Caco-2 (cell line): Measurements from ENCODE around the gene TRMT10A. TPM values are rescaled to one million over a fixed set of nuclear protein-coding genes. Genes with fewer than 3 reads are reported as not detected.

ENCODE experiments used
- BruUV-seq: library from RNA; stranded (reverse); fragments of 400-500 nt; replicated peaks from 2 replicates; lab custom pipeline; 2021; lab: Mats Ljungman, UMichigan
- CTCF ChIA-PET: fragments of 300-600 bp; sonication (Branson Sonifier 250); formaldehyde crosslinking; loops from one replicate; lab custom pipeline; 2022; ENCODE audit warnings: antibody characterized with exemption; lab: Charles Lee
- POLR2A ChIA-PET: fragments of 300-600 bp; sonication (Branson Sonifier 250); formaldehyde crosslinking; loops from one replicate; lab custom pipeline; 2022; ENCODE audit warnings: antibody characterized with exemption; lab: Charles Lee
- DNase-seq, 2 experiments: peaks; one replicate each; pipeline versions ENCODE4 v3.0.0 to v3.0.0-alpha.2; 2020 to 2022
- H3K27me3 ChIP-seq: replicated peaks from 2 replicates; pipeline ENCODE4 v1.6.0; 2011; ENCODE audit warnings: low read length; ENCODE audit not compliant: control insufficient read depth, insufficient read depth
- H3K36me3 ChIP-seq: 2 replicates; pipeline ENCODE4 v1.5.1; 2011; ENCODE audit warnings: low read length; ENCODE audit not compliant: control insufficient read depth, insufficient read depth
- H3K4me1 ChIP-seq: fragments of 250-450 bp; sonication (Bioruptor Pico); 2 replicates; pipeline ENCODE4 v1.5.1; 2020; ENCODE audit warnings: mild to moderate bottlenecking
- H3K4me3 ChIP-seq: 2 replicates; pipeline ENCODE4 v1.5.1; 2011; ENCODE audit warnings: low read depth, mild to moderate bottlenecking, control low read depth, low read length
- H3K9me3 ChIP-seq: fragments of 250-450 bp; sonication (Bioruptor Pico); 2 replicates; pipeline ENCODE4 v1.5.1; 2020; ENCODE audit warnings: mild to moderate bottlenecking, moderate library complexity
- H3K27ac Mint-ChIP-seq: one replicate; pipeline ENCODE4 v1.8.0; 2022; ENCODE audit warnings: mixed read lengths; ENCODE audit not compliant: unreplicated experiment
- H3K27me3 Mint-ChIP-seq: one replicate; pipeline ENCODE4 v1.8.0; 2022; ENCODE audit warnings: mixed read lengths; ENCODE audit not compliant: insufficient read depth, unreplicated experiment
- H3K36me3 Mint-ChIP-seq: one replicate; pipeline ENCODE4 v1.8.0; 2022; ENCODE audit warnings: mild to moderate bottlenecking, mixed read lengths; ENCODE audit not compliant: insufficient read depth, unreplicated experiment
- H3K4me1 Mint-ChIP-seq: one replicate; pipeline ENCODE4 v1.8.0; 2022; ENCODE audit warnings: low read depth, mixed read lengths; ENCODE audit not compliant: unreplicated experiment
- H3K4me3 Mint-ChIP-seq: one replicate; pipeline ENCODE4 v1.8.0; 2022; ENCODE audit warnings: mild to moderate bottlenecking, moderate library complexity, mixed read lengths; ENCODE audit not compliant: unreplicated experiment
- H3K9me3 Mint-ChIP-seq: one replicate; pipeline ENCODE4 v1.8.0; 2022; ENCODE audit warnings: mixed read lengths; ENCODE audit not compliant: unreplicated experiment
- intact Hi-C: fragments of 100-400 bp; cut with micrococcal nuclease; formaldehyde crosslinking; loops from one replicate; pipeline ENCODE4 v1.10.0; 2022; ENCODE audit not compliant: unreplicated experiment
- total RNA-seq: library from RNA; stranded (reverse); gene quantifications from 2 replicates; pipeline ENCODE4 v1.2.3, GENCODE V29; 2022
- TF ChIP-seq, protein P1 (sequence below), 2 experiments: fragments of 200-600 bp in 1 of 2; IDR thresholded peaks; 1 replicate in 1 of 2; 2 replicates in 1 of 2; pipeline versions ENCODE4 v1.5.1 to v1.8.0; 2011 to 2022; ENCODE audit warnings: antibody characterized with exemption in 1 of 2, control low read depth in 1 of 2, inconsistent platforms in 1 of 2, low read depth in 1 of 2, low read length in 1 of 2, mild to moderate bottlenecking in 1 of 2, moderate library complexity in 1 of 2; ENCODE audit not compliant: insufficient read depth in 1 of 2, severe bottlenecking in 1 of 2, unreplicated experiment in 1 of 2

TRMT10A gene
- total RNA-seq, 1 experiment from 2014 or later, result 5.1 TPM

DNA sequence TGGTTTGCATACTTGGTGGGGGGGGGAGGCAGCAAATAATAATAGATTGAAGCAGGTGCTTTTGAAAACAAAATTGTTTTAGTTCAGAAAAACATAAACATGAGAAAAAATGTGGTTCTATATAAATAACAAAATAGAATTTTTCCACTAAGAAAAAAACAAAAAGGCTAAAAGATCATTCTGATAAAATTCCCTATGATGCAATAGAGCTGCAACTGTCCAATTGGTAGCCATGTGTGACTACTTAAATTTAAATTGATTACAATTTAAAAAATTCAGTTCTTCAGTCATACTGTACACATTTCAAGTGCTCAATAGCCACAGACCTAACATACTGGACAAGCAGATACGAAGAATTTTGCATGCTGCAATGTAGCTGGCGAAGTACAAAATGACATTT, 11.0 kb downstream of the TRMT10A start:
- ChIA-PET POLR2A (no interaction called here), CTCF (no interaction called here)
- TF ChIP-seq, protein P1, sequence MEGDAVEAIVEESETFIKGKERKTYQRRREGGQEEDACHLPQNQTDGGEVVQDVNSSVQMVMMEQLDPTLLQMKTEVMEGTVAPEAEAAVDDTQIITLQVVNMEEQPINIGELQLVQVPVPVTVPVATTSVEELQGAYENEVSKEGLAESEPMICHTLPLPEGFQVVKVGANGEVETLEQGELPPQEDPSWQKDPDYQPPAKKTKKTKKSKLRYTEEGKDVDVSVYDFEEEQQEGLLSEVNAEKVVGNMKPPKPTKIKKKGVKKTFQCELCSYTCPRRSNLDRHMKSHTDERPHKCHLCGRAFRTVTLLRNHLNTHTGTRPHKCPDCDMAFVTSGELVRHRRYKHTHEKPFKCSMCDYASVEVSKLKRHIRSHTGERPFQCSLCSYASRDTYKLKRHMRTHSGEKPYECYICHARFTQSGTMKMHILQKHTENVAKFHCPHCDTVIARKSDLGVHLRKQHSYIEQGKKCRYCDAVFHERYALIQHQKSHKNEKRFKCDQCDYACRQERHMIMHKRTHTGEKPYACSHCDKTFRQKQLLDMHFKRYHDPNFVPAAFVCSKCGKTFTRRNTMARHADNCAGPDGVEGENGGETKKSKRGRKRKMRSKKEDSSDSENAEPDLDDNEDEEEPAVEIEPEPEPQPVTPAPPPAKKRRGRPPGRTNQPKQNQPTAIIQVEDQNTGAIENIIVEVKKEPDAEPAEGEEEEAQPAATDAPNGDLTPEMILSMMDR (IDR thresholded peaks at IDR 0.05; ENCODE audit: insufficient read depth in 1 of 2, low read depth in 1 of 2, low read length in 1 of 2, severe bottlenecking in 1 of 2, unreplicated experiment in 1 of 2), result no peak
- Histone ChIP-seq H3K9me3 (no peaks in the 10 kb centered on the region), H3K27me3 (no peaks in the 10 kb centered on the region), H3K4me3 (no peak overlapping the region), H3K4me1 (no peaks in the 10 kb centered on the region), H3K36me3 (no peaks in the 10 kb centered on the region)
- intact Hi-C loops, result no loop called here
- Mint-ChIP-seq H3K9me3 (no peaks in the 10 kb centered on the region), H3K4me1 (no peaks in the 10 kb centered on the region), H3K27me3 (no peaks in the 10 kb centered on the region), H3K36me3 (no peaks in the 10 kb centered on the region), H3K4me3 (no peak overlapping the region), H3K27ac (no peak overlapping the region)
- DNase-seq, result no peak
- no TSS peak for BruUV-seq

DNA sequence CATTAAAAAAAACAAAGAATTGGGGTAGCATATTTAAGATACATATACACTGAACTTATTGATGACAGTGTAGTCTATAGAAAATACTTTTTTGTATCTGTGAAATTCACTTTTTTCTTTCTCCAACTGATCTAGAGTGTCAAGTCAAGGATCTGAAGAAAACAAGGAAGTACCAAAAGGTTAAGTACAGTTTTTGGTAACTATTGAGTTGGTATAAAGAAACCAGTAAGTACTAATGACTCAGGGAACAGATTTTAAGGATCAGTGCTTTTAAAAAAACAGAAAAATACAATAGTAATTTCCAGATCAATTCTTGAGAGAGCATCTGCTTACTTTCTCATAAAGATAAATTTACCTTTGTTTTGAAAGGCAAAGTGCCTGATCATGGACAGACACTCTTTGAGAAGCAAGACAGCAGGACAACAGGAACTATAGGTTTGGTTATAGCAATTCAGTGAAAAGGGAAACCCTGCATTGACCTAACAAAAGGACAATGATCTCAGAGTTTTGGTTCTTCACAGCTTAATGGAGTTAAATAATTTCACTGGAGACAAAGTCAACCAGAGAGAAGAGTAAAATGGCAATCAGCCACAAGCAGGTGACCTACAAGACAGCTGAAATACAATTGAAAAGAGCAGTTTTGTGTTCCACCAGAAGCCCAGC, 23.4 kb downstream of the TRMT10A start:
- Histone ChIP-seq H3K9me3 (no peaks in the 10 kb centered on the region), H3K36me3 (no peaks in the 10 kb centered on the region), H3K4me1 (peaks cover 4% of the 10 kb centered on the region; the same call in 1 of the 2 replicates), H3K4me3 (no peak overlapping the region), H3K27me3 (no peaks in the 10 kb centered on the region)
- BruUV-seq, result no TSS peak
- H3K36me3 Mint-ChIP-seq, result no peaks in the 10 kb centered on the region
- no peaks in the 10 kb centered on the region for H3K4me1 Mint-ChIP-seq
- DNase-seq, result no peak
- H3K9me3 Mint-ChIP-seq, result no peaks in the 10 kb centered on the region
- intact Hi-C loops, result no loop called here
- POLR2A ChIA-PET, result no interaction called here
- H3K27ac Mint-ChIP-seq, result no peak overlapping the region
- CTCF ChIA-PET, result no interaction called here
- no peaks in the 10 kb centered on the region for H3K27me3 Mint-ChIP-seq
- TF ChIP-seq, protein P1 (IDR thresholded peaks at IDR 0.05; ENCODE audit: insufficient read depth in 1 of 2, low read depth in 1 of 2, low read length in 1 of 2, severe bottlenecking in 1 of 2, unreplicated experiment in 1 of 2), result no peak
- no peak overlapping the region for H3K4me3 Mint-ChIP-seq

DNA sequence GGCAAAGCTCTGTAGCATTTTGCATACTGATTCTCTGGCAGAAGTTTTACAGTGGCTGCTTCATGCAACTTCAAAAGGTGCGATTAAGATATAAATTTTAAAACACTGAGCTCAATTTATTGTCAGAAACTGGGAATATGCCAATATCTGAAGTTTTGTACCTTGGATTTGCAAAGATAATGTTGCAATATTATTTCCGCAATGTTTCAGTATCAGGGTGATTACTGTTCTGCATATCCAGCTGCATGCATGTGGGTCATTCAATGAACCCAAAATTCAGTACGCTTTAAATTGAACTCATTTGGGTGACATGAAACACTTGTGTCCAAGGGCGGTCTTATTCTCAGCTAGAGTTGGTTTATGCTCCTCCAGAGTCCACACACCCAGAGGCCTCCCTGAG, 26.2 kb downstream of the TRMT10A start:
- DNase-seq, result no peak
- ChIA-PET POLR2A (no interaction called here), CTCF (no interaction called here)
- H3K4me3 ChIP-seq, result no peak overlapping the region
- H3K4me3 Mint-ChIP-seq, result no peak overlapping the region
- H3K27me3 ChIP-seq, result no peaks in the 10 kb centered on the region
- H3K4me1 ChIP-seq, result peaks cover 4% of the 10 kb centered on the region; the same call in 1 of the 2 replicates
- no peaks in the 10 kb centered on the region for H3K4me1 Mint-ChIP-seq
- no peaks in the 10 kb centered on the region for H3K27me3 Mint-ChIP-seq
- TF ChIP-seq, protein P1 (IDR thresholded peaks at IDR 0.05; ENCODE audit: insufficient read depth in 1 of 2, low read depth in 1 of 2, low read length in 1 of 2, severe bottlenecking in 1 of 2, unreplicated experiment in 1 of 2), result no peak
- no peaks in the 10 kb centered on the region for H3K9me3 Mint-ChIP-seq
- H3K27ac Mint-ChIP-seq, result no peak overlapping the region
- intact Hi-C loops, result no loop called here
- no peaks in the 10 kb centered on the region for H3K9me3 ChIP-seq
- H3K36me3 ChIP-seq, result no peaks in the 10 kb centered on the region
- no peaks in the 10 kb centered on the region for H3K36me3 Mint-ChIP-seq
- no TSS peak for BruUV-seq
